NCI-H460 (cell line): ENCODE results near the gene QRFP. TPM values are rescaled to one million over a fixed set of nuclear protein-coding genes. Genes with fewer than 3 reads are reported as not detected.

ENCODE experiments used
- DNase-seq: peaks from one replicate; pipeline ENCODE4 v3.0.0-alpha.2; 2016; ENCODE audit warnings: low read depth; ENCODE audit errors: extremely low read depth
- total RNA-seq: library from RNA; depleted of rRNA; stranded (reverse); fragments of >200 nt; shearing (Covaris generic); gene quantifications from 2 replicates; pipeline ENCODE4 v1.2.3, GENCODE V29; 2014

QRFP gene
- total RNA-seq, 1 experiment from 2014 or later = not detected

DNA sequence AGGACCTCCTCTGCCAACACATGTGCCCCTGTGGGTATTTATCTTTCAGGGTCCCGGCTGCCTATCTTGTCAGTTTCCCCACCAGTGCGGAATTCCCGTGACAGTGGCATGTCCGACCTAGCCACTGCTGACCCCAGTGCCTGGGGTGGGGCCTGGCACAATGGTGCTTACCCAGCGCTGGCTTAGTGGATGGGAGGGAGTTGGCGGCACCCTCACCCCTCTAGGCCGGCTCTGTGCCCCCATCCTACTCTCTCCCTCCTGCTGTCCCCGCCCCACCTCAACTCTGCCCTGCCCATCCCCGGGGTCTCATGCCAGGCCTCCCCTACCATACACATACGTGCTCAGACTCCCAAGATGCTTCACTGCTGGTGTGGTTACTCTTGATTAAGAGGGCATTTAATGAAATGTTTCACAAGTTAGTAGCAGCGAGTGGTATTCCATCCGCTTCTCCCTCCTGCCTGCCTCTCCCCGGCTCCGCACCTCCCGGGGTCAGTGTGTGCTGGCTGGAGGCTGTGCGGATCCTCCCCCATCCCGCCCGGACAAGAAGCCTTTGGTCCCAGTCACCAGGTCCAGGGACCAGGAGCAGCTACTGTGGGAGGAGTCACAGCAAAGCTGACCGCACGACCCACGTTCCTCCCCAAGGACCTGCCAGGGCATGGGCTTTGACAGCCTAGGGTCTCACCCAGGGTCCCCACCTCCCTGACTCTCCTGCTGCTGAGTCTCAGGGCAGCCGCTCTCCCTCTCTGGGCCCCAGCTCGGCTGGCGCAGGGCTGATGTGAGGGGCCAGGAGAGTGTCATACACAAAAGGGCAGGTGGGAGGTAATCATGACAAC, 9.5 kb upstream of the QRFP start:
- DNase-seq = no peak

DNA sequence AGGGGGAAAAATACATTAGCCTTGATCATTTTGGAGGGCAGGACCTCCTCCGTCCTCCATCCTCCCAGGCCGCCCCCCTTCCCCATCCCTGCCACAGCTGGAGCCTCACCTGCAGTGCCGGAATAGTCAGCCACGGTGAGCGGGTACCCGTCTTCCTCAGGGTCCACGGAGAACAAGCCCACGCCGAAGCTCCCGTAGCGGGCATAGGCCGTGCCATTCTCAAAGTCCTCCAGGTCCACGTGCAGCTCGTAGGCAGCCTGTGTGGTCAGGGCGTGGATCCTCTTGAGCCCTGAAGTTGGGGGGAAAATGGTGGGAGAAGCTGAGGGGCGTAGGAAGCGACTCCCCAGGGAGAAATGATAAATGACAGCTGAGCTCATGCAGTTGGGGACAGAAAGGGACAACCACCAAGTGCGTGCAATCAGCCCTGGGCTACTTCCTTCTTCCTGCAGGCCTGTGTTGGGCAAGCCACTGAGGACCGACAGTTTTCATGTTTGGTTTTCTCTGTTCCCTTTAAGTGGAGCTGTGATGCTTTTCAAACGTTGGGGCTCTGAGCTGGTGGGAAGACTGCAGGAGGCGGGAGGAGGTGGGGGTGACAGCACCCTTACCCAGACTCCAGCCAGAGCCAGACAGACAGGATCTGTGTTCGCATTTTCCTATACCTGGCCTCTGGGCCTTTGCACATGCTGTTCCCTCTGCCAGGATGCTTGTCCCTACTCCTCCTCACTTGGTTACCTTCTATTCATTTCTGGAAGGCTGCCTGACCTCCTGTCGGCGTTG, 8.7 kb upstream of the QRFP start:
- no peak for DNase-seq

DNA sequence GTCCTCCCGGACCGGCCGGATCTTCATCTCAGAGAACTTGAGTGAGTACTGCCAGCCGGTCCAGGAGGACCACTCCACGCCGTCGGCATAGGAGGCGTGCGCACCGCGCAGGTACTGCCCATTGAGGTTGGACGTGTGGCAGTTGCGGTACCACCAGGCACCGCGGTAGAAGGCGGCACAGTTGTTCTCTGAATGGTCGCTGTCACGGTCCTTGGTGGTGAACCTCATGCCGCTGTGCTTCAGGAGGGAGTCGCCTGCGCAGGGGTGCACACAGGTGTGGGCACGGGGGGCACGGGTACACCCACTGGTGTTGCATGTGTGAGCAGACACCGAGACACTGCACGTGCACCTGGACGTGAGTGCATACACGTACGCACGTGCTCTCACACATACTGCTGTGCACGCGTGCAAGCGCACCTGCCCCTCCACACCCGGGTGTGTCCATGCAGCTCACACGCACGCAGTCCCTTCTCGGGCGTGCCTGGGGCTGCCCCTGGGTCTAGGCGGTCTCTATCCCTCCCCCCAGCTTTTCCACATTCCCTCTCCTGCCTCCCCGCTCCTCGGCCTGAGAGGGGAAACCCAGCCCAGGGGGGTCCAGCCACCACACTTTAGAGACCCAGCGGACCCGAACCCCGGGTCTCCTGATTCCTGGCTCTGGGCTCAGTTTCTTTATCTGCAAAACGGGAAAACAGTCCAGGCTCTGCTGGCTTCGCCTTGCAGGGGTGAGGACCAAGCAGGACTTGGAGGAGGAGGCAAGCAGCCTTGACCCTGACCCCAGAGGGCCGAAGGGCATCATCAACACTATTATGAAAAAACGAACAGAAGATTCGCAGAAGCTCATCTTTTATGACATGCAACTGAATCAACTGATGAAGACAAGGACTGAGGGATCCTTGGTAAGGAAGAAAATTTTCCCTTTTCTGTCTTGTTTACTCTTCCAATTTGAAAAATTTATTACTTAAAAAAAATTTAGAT, 7.7 kb upstream of the QRFP start:
- no peak for DNase-seq

DNA sequence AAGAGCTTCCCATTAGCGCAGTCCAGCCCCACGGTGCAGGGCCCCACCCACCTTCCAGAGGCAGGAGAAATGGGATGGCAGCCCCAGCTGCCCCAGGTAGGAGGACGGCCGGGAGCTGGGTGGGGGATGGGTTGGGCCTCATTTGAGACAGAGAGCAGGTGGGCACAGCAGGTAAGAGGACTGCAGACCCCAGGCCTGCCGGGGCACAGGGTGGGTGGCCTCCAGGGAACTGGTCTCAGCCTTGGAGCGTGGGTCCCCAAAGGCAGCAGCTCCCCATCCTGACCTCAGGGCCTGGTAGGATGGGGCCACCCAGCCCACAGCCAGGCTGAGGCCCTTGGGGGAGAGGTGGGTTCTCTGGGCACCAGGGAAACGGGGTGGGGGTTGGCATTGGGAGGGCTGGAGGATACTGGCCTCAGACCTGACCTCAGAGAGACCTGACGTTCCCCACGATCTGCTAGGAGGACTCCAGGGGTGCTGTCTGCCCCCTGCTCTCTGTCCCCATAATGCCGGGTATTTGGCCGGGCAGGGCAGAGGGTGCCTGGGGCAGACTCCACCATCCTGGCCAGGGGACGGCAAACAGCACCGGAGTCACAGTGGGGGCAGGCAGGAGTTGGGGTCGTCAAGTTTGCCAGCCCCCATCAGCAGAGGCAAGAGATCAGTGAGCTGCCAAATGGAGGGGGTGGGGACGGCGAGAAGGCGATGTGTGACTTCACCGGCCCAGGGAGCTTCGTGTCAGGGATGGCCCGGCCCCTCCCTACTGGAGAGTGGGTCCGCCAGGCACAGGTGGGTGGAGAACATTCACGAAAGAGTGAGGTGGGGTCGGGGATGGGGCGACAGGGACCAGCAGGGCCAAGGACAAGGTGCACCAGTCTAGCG, 6.8 kb upstream of the QRFP start:
- DNase-seq = no peak

DNA sequence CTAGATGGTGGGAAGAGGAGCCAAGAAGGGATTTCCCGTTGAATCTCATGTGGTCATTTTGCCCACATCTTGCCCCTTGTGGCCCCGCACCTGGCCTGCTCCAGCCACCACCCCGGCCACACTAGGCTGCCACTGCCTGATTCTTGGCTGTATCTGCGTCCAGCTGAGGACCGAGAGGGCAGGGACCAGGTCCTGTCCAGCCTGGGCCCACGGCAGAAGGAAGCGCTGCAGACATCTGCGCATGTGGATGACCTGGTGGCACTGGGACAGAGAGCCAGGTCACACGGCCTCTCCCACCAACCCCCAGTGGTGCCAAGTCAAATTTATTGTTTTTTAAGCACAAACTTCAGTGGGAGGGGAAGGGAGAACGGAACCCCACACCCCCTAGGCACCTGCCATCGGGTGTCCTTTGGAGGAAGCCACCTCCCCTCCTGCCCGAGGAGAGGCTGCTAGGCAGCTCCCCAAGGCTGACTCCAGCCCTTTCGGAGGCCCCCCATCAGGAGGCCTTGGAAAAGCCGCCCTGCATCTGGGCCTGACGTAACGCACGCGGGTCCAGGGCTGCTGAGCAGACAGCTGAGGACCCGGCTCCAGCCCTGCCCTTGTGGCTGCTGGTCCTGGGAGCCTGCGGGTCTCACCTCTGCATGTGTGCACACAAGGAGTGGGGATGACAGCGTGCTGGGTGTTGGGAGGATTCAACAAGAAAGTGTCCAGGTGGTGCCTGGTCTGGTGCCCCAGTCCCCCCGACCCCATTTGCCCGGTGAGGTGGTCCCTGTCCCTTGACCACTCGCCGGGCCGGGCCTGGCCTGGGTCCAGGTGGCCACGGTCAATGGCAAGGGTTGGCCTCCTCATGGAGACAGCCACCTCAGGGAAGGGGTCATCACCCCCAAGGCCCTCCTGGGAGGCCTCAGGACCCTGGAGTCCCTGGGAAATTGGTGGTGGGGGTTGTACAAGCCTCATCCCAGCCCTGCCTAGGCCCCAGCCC, 5.9 kb upstream of the QRFP start:
- DNase-seq = no peak

DNA sequence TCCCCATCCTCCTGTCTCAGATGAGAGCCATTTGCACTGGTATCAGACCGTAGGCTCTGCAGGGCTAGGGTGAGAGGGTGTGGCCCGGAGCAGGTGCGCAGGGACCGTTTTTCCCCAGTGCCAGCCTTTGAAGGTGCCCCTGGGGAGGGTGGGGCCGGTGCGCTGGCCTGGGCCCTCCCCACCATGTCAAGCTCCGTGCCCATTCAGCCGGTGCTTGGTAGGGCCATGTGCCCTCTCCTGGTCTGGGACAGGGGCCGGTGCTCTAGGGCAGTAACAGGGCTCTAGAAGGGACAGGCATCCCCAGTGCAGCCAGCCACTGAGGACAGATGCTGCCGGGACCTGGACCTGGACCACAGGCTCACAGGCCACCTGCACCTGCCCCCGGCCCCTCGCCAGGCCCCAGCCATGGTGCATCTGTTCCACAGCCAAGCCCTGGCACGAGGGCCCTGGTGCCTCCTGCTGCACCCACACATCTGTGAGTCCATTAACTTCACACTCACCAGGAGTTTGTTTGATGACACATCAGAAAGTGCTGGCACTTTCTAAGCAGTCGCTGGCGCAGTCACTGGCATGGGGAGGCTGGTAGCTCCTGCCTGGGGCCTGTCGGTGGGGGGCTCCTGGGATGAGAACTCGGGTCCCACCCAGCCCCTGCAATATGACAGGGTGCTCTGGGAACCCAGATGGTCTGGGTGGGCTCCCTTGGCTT, 5.0 kb upstream of the QRFP start:
- no peak for DNase-seq

DNA sequence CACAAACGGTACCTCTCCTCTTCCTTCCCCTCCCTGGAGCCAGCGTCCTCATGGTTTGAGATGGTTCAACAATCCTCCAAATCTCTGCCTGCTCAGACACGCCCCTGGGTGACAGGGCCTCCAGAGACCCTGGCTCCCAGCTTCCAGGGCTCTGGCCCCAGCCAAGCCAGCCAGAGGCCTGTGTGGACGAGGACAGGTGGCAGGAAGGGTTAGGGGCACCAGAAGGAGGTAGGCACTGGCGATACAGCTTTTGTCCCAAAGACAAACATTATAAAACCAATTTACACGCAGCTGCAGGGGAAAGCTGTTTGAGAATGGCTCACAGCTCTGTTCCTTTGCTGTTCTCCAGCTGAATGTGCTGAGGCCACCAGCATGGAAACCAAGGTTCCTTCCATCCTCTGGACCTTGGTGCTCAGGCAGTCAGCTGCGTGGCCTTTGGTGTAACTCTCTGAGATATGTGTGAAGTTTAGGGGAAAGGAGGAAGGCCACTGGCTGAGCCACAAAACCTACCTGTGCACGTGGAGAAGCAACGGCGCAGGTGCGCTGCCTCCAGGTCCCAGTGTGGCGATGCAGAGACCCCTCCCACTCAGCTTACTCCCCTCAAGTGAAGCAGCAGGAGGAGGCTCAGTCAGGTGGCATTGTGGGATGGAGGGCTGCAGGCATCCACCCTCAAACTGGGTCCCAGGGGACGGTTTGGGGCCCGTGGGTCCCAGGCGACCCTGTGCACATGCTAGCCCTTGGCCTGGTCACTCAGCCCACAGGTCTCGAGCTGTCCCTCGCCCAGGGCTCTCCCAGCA, 4.3 kb upstream of the QRFP start:
- no peak for DNase-seq

DNA sequence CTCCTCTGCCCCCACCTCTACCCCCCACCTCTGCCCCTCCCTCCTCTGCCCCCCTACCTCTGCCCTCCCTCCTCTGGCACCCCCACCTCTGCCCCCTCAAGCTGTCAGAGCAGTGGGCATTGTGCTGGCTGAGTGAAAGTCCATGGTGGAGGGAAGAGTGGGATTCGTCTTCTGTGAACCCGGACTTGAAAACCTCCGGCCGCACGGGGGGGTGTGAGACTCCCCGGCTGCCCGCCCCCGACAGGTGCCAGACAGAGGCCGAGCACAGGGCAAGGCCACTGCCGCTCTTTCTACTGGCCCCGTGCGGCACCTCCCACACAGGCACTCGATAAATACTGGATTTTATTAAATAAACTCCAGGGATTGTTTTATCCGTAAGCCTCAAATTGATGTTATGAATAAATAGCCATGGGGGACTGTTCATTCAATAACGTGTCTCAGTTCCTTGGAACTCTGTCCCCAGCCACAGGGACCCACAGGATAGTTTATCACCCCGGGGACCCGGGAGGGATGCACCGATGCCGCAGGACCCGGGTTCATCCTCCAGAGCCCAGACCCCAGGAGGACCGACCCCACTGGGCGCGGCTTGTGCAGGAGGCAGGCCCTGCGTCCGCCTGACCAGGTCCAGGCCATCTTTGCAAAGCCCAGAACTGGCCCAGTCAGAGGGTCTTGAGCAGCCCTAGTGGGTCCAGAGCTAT, 2.6 kb upstream of the QRFP start:
- no peak for DNase-seq

DNA sequence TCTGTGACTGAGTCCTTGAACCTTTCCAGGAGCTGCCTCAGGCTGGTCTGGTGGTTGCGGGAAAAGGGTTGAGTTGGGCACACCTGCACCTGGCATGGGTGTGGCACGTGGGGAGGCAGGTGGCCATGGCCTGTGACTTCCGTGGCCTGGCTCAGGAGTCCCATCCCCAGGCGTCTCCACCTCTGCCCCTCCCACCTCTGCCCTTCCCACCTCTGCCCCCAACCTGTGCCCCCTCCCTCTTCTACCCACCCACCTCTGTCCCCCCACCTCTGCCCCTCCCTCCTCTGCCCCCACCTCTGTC, 1.9 kb upstream of the QRFP start:
- no peak for DNase-seq

DNA sequence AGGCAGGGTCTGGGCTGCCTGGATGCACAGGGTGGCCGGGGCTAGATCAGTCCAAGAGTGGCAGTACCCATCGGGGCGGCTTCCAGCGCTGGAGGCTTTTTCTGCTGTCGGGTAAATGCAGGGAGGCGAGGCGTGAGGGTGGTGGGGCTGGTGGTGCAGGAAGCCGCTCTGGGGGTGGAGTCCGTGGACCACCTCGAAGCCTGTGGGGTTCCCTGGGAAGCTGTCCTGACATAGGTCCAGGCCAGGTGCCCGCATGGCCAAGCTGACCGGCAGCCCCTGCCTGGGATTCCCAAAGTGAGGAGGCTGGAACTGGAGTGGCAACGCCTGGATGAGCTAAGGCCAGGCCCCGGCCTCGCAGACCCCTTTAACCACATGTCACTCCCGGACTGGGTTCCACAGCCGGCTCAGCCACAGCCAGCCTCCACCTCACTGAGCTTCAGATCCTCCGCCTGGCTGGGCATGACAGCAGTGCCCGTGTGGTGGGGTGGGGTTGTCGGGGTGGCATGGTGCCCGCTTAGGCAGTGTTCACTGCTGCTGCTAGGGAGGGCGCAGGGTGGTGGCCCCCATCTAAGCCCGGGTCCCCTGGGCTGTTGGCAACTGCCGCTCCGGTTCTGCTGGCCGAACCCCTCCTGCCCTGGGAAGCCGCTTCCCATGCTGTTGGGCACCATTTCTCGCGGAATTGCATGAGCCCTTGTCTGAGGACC, 1.4 kb upstream of the QRFP start:
- DNase-seq = no peak

DNA sequence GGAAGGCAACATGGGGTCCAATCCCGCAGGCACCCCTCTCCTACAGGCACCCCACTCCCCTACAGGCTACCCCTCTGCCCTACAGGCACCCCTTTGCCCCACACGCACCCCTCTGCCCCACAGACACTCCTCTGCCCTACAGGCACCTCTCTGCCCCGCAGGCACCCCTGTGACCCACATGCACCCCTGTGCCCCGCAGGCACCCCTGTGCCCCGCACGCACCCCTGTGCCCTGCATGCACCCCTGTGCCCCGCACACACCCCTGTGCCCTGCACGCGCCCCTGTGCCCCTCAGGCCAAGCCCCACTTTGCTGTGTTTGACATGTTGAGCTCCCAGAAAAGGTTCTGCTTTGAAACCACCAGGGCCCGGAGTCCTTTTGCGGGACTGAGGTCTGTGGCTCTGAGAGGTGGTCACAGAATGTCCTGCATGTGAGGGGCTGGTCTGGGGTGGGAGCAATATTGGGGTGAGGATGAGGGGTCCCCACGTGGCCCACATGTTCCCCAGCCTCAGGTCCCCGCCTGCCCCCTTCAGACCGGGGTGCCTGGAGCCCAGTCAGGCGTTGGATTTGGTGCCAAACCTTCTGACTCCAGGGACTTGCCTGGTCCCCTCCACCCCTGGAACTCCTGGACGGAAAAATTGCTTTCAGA, 616 bp upstream of the QRFP start:
- no peak for DNase-seq

DNA sequence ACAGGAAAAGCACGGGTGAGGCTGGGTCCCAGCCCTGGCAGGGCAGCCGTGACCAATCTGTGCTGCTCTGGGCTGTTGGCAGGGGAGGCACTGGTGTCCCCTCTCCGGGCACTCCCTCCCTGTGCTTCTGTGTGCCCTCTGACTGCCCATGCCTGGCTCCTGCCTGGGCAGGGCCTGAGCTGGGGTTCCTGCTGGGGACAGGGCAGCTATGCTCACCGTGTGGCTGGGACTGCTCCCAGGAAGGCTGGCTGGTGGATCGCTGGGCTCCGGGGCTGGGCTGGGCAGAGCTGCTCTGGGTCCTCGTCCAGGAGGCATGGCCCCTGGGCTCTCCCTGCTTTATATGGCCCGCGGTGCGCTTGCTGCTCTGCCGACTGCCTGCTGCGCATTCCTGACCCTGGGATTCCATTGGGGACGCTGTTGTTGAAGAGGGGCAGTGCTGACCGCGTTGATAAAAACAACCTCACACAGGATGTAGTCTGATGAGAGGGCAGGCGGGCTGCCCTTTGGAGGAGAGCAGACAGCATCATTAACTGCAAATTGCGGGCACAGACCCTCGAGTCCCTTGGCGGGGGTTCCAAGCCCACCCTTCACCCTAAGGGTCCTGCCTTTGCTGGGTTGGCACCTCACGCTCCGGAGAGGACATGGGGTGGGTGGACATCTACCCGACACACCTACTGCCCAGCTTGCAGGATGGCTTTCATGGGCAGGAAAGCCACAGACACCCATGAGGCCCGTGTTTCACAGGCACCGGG, 955 bp downstream of the QRFP start:
- no peak for DNase-seq

DNA sequence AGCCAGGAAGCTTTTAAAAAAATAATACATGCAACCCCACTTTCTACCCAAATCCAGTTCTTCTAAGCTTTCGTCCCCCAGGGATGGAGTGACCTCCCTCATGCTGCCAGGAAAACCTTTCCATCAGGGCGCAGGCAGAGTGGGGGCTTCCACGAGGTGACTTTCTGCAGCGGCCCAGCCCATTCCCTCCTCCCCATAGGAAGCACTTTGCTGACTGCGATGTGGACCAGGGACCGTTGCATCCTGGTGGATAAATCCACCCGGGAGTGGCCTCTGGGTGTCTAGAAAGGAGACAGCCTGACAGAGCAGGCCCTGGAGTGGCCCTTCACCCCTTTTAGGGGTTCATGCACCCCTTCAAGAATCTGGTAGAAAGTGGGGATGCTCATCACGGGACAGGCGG, 1.6 kb downstream of the QRFP start:
- DNase-seq = no peak

DNA sequence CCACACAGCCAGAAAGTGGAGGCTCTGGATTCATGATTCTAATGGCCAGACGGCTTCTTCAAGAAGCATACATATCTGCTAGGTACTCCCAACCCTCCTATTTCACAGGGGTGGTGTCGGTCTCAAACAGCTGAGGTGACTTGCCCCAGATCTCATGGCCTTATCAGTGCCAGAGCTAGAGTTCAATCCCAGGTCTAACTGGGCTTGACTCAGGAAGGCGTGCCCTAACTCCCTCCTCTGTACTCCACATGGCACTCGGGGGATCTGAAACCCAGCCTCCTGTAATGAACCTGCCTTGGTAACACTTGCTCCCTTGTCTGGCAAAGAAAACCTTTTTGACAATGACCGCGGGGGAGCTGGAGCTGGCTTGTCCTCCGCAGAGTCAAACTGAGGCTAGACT, 2.1 kb downstream of the QRFP start:
- no peak for DNase-seq
